Nephron (organoid): ENCODE results near the gene UGT1A10.

Source experiments
- H3K27ac Mint-ChIP-seq, 3 experiments: 2 replicates each; pipeline ENCODE4 v1.8.0; 2020; ENCODE audit warnings: mixed read lengths in 3 of 3, mild to moderate bottlenecking in 2 of 3, moderate library complexity in 1 of 3
- H3K27me3 Mint-ChIP-seq: 2 replicates; pipeline ENCODE4 v1.8.0; 2021; ENCODE audit warnings: low read depth, mild to moderate bottlenecking, moderate library complexity, mixed read lengths
- H3K36me3 Mint-ChIP-seq: 2 replicates; pipeline ENCODE4 v1.8.0; 2020; ENCODE audit warnings: low read depth, mixed read lengths
- H3K4me1 Mint-ChIP-seq: 2 replicates; pipeline ENCODE4 v1.8.0; 2020; ENCODE audit warnings: mixed read lengths
- H3K4me3 Mint-ChIP-seq, 3 experiments: 2 replicates each; pipeline ENCODE4 v1.8.0; 2020; ENCODE audit warnings: mild to moderate bottlenecking in 3 of 3, mixed read lengths in 3 of 3, moderate library complexity in 2 of 3
- H3K9me3 Mint-ChIP-seq: 2 replicates; pipeline ENCODE4 v1.8.0; 2020; ENCODE audit warnings: mixed read lengths
- TF ChIP-seq, protein P1 (sequence below), 3 experiments: fragments of 200-600 bp; sonication (generic); IDR thresholded peaks; one replicate each; pipeline ENCODE4 v1.5.0; 2021; ENCODE audit warnings: antibody characterized with exemption in 3 of 3; ENCODE audit not compliant: unreplicated experiment in 3 of 3

UGT1A10 gene

DNA sequence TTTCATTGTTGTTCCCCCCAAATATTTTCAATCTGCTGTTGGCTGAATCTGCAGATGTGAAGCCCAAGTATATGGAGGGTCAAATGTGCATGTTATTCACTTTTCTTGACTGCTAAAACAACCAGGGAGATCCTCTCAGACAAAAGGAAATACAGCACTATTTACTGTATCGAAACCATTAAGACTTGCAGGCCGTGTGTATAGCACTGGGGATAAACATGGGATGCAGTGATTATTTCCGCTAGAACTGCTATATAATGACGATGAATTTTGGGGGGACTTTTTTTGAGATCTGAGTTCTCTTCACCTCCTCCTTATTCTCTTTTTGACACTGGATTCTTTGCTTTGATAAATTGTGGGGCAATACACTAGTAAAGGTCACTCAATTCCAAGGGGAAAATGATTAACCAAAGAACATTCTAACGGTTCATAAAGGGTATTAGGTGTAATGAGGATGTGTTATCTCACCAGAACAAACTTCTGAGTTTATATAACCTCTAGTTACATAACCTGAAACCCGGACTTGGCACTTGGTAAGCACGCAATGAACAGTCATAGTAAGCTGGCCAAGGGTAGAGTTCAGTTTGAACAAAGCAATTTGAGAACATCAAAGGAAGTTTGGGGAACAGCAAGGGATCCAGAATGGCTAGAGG is 120.3 kb downstream of the UGT1A10 start:
- Mint-ChIP-seq H3K27ac (no peak overlapping the region), H3K27me3 (peaks cover 9% of the 10 kb centered on the region), H3K4me1 (no peaks in the 10 kb centered on the region), H3K4me3 (no peak overlapping the region), H3K36me3 (no peaks in the 10 kb centered on the region), H3K9me3 (peaks cover 12% of the 10 kb centered on the region)
- TF ChIP-seq, protein P1, sequence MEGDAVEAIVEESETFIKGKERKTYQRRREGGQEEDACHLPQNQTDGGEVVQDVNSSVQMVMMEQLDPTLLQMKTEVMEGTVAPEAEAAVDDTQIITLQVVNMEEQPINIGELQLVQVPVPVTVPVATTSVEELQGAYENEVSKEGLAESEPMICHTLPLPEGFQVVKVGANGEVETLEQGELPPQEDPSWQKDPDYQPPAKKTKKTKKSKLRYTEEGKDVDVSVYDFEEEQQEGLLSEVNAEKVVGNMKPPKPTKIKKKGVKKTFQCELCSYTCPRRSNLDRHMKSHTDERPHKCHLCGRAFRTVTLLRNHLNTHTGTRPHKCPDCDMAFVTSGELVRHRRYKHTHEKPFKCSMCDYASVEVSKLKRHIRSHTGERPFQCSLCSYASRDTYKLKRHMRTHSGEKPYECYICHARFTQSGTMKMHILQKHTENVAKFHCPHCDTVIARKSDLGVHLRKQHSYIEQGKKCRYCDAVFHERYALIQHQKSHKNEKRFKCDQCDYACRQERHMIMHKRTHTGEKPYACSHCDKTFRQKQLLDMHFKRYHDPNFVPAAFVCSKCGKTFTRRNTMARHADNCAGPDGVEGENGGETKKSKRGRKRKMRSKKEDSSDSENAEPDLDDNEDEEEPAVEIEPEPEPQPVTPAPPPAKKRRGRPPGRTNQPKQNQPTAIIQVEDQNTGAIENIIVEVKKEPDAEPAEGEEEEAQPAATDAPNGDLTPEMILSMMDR (IDR thresholded peaks at IDR 0.05; ENCODE audit: unreplicated experiment in 3 of 3) = no peak

DNA sequence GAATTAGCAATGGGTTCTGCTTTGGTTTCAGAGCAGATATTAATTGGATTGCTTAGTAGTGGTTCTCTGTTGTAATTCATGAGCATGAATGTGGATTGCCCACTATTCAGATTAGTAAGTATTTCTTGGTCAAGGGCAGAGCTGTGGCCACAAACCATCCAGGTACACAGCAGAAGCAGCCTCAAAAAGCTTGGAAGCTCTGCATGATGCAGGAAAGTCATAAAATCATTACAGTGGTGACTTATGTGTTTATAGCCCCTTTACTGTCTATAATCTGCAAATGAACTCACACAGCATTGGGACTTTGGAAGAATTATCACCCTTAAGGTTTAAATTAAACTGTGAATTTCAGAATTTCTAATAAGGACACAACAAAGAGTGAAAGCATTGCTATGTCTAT is 121.9 kb downstream of the UGT1A10 start:
- Mint-ChIP-seq H3K27ac (no peak overlapping the region), H3K4me3 (no peak overlapping the region)
- TF ChIP-seq, protein P1 (IDR thresholded peaks at IDR 0.05; ENCODE audit: unreplicated experiment in 3 of 3) = no peak

DNA sequence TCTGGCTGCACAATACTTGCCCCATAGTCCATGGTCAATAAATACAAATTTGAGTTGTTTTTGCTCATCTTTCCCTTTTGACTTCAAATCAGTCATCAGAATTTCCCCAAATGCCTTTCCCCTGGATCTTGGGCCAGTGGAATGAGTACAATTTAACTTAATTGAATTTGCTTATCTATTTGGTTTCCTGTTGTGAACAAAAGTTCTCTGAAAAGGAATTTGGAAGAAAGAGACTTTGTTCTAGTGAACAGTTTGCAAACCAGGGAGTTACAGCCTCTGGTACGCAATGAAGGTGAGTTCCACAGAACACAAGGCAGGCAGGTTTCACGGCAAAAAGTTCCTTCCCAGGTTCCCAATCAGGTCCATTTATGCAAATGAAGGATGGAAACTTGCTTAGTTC is 122.6 kb downstream of the UGT1A10 start:
- TF ChIP-seq, protein P1 (IDR thresholded peaks at IDR 0.05; ENCODE audit: unreplicated experiment in 3 of 3) = no peak
- H3K4me1 Mint-ChIP-seq = no peaks in the 10 kb centered on the region
- H3K4me3 Mint-ChIP-seq = no peak overlapping the region
- H3K36me3 Mint-ChIP-seq = no peaks in the 10 kb centered on the region
- H3K27ac Mint-ChIP-seq = no peak overlapping the region
- H3K9me3 Mint-ChIP-seq = no peaks in the 10 kb centered on the region
- H3K27me3 Mint-ChIP-seq = peaks cover 9% of the 10 kb centered on the region

More for the DNA sequence above, 121.9 kb downstream of the UGT1A10 start:
- no peaks in the 10 kb centered on the region for H3K4me1 Mint-ChIP-seq
- no peaks in the 10 kb centered on the region for H3K9me3 Mint-ChIP-seq
- peaks cover 9% of the 10 kb centered on the region for H3K27me3 Mint-ChIP-seq
- no peaks in the 10 kb centered on the region for H3K36me3 Mint-ChIP-seq

DNA sequence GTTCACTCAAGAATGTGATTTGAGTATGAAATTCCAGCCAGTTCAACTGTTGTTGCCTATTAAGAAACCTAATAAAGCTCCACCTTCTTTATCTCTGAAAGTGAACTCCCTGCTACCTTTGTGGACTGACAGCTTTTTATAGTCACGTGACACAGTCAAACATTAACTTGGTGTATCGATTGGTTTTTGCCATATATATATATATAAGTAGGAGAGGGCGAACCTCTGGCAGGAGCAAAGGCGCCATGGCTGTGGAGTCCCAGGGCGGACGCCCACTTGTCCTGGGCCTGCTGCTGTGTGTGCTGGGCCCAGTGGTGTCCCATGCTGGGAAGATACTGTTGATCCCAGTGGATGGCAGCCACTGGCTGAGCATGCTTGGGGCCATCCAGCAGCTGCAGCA is 123.8 kb downstream of the UGT1A10 start, which contains the start of gene UGT1A1:
UGT1A1 (plus strand) TSS at position 228 of the 400 bp plus-strand sequence; CDS start at position 246, 18 bp downstream.
- H3K36me3 Mint-ChIP-seq = no peaks in the 10 kb centered on the region
- peaks cover 9% of the 10 kb centered on the region for H3K27me3 Mint-ChIP-seq
- H3K9me3 Mint-ChIP-seq = no peaks in the 10 kb centered on the region
- H3K4me1 Mint-ChIP-seq = no peaks in the 10 kb centered on the region
- H3K4me3 Mint-ChIP-seq = no peak within 1 kb of the TSS
- H3K27ac Mint-ChIP-seq = no peak within 1 kb of the TSS
- TF ChIP-seq, protein P1 (IDR thresholded peaks at IDR 0.05; ENCODE audit: unreplicated experiment in 3 of 3) = no peak

DNA sequence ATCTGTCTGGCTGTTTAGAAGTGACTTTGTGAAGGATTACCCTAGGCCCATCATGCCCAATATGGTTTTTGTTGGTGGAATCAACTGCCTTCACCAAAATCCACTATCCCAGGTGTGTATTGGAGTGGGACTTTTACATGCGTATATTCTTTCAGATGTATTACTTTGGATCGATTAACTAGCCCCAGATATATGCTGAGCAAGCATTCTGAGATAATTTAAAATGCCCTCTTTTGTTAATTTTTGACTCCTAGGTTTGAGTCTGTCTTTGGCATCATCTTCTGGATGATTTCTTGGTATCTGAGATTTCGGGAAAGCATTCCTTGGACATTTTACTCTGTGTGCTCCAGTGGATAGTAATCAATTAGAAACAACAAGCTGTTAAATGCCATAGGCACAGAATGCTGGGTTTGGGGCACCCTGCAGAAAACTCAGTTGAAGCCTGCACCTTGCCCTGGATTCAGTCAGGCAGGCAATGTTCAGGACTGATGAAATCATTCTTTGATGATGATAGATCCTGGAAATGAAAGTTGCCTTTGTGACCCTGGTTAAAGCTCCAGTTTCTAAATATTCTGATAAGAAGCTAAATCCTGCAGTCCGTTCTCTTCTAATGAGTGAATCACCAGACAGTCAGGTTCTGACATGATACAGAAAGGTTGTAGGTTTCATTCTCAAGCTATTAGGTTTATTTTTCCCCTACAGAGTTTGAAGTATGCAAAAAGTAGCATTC is 125.0 kb downstream of the UGT1A10 start:
- Mint-ChIP-seq H3K4me1 (no peaks in the 10 kb centered on the region), H3K27me3 (peaks cover 9% of the 10 kb centered on the region), H3K9me3 (no peaks in the 10 kb centered on the region), H3K4me3 (no peak overlapping the region), H3K27ac (no peak overlapping the region), H3K36me3 (no peaks in the 10 kb centered on the region)
- TF ChIP-seq, protein P1 (IDR thresholded peaks at IDR 0.05; ENCODE audit: unreplicated experiment in 3 of 3) = no peak
